Caco-2 (cell line): ENCODE results near the gene COL4A4. TPM values are rescaled to one million over a fixed set of nuclear protein-coding genes. Genes with fewer than 3 reads are reported as not detected.

Experiments used
- BruUV-seq: library from RNA; stranded (reverse); fragments of 400-500 nt; replicated peaks from 2 replicates; lab custom pipeline; 2021; lab: Mats Ljungman, UMichigan
- CTCF ChIA-PET: fragments of 300-600 bp; sonication (Branson Sonifier 250); formaldehyde crosslinking; loops from one replicate; lab custom pipeline; 2022; ENCODE audit warnings: antibody characterized with exemption; lab: Charles Lee
- POLR2A ChIA-PET: fragments of 300-600 bp; sonication (Branson Sonifier 250); formaldehyde crosslinking; loops from one replicate; lab custom pipeline; 2022; ENCODE audit warnings: antibody characterized with exemption; lab: Charles Lee
- DNase-seq, 2 experiments: peaks; one replicate each; pipeline versions ENCODE4 v3.0.0 to v3.0.0-alpha.2; 2020 to 2022
- H3K27me3 ChIP-seq: replicated peaks from 2 replicates; pipeline ENCODE4 v1.6.0; 2011; ENCODE audit warnings: low read length; ENCODE audit not compliant: control insufficient read depth, insufficient read depth
- H3K36me3 ChIP-seq: 2 replicates; pipeline ENCODE4 v1.5.1; 2011; ENCODE audit warnings: low read length; ENCODE audit not compliant: control insufficient read depth, insufficient read depth
- H3K4me1 ChIP-seq: fragments of 250-450 bp; sonication (Bioruptor Pico); 2 replicates; pipeline ENCODE4 v1.5.1; 2020; ENCODE audit warnings: mild to moderate bottlenecking
- H3K4me3 ChIP-seq: 2 replicates; pipeline ENCODE4 v1.5.1; 2011; ENCODE audit warnings: low read depth, mild to moderate bottlenecking, control low read depth, low read length
- H3K9me3 ChIP-seq: fragments of 250-450 bp; sonication (Bioruptor Pico); 2 replicates; pipeline ENCODE4 v1.5.1; 2020; ENCODE audit warnings: mild to moderate bottlenecking, moderate library complexity
- H3K27ac Mint-ChIP-seq: one replicate; pipeline ENCODE4 v1.8.0; 2022; ENCODE audit warnings: mixed read lengths; ENCODE audit not compliant: unreplicated experiment
- H3K27me3 Mint-ChIP-seq: one replicate; pipeline ENCODE4 v1.8.0; 2022; ENCODE audit warnings: mixed read lengths; ENCODE audit not compliant: insufficient read depth, unreplicated experiment
- H3K36me3 Mint-ChIP-seq: one replicate; pipeline ENCODE4 v1.8.0; 2022; ENCODE audit warnings: mild to moderate bottlenecking, mixed read lengths; ENCODE audit not compliant: insufficient read depth, unreplicated experiment
- H3K4me1 Mint-ChIP-seq: one replicate; pipeline ENCODE4 v1.8.0; 2022; ENCODE audit warnings: low read depth, mixed read lengths; ENCODE audit not compliant: unreplicated experiment
- H3K4me3 Mint-ChIP-seq: one replicate; pipeline ENCODE4 v1.8.0; 2022; ENCODE audit warnings: mild to moderate bottlenecking, moderate library complexity, mixed read lengths; ENCODE audit not compliant: unreplicated experiment
- H3K9me3 Mint-ChIP-seq: one replicate; pipeline ENCODE4 v1.8.0; 2022; ENCODE audit warnings: mixed read lengths; ENCODE audit not compliant: unreplicated experiment
- CTCF ChIP-seq, 2 experiments: fragments of 200-600 bp in 1 of 2; IDR thresholded peaks; 1 replicate in 1 of 2; 2 replicates in 1 of 2; pipeline versions ENCODE4 v1.5.1 to v1.8.0; 2011 to 2022; ENCODE audit warnings: antibody characterized with exemption in 1 of 2, control low read depth in 1 of 2, inconsistent platforms in 1 of 2, low read depth in 1 of 2, low read length in 1 of 2, mild to moderate bottlenecking in 1 of 2, moderate library complexity in 1 of 2; ENCODE audit not compliant: insufficient read depth in 1 of 2, severe bottlenecking in 1 of 2, unreplicated experiment in 1 of 2
- intact Hi-C: fragments of 100-400 bp; cut with micrococcal nuclease; formaldehyde crosslinking; loops from one replicate; pipeline ENCODE4 v1.10.0; 2022; ENCODE audit not compliant: unreplicated experiment
- total RNA-seq: library from RNA; stranded (reverse); gene quantifications from 2 replicates; pipeline ENCODE4 v1.2.3, GENCODE V29; 2022

Gene COL4A4
- total RNA-seq, 1 experiment from 2014 or later: 8.7 TPM

- no peak for DNase-seq
- no TSS peak for BruUV-seq
- Histone ChIP-seq H3K4me1 (no peaks in the 10 kb centered on the region), H3K27me3 (no peaks in the 10 kb centered on the region), H3K36me3 (no peaks in the 10 kb centered on the region), H3K9me3 (no peaks in the 10 kb centered on the region), H3K4me3 (no peak overlapping the region)
- no peak overlapping the region for H3K27ac Mint-ChIP-seq
- intact Hi-C loops: no loop called here
- H3K36me3 Mint-ChIP-seq: no peaks in the 10 kb centered on the region
- CTCF ChIA-PET: no interaction called here
- H3K27me3 Mint-ChIP-seq: no peaks in the 10 kb centered on the region
- no peaks in the 10 kb centered on the region for H3K9me3 Mint-ChIP-seq
- H3K4me3 Mint-ChIP-seq: no peak overlapping the region
- POLR2A ChIA-PET: no interaction called here
- no peak for TF ChIP-seq CTCF (IDR thresholded peaks at IDR 0.05; ENCODE audit: insufficient read depth in 1 of 2, low read depth in 1 of 2, low read length in 1 of 2, severe bottlenecking in 1 of 2, unreplicated experiment in 1 of 2)
- H3K4me1 Mint-ChIP-seq: no peaks in the 10 kb centered on the region
Measured at GRCh38 chr2:226994775-226995174, 169.2 kb downstream of the COL4A4 start.

- Mint-ChIP-seq H3K4me1 (no peaks in the 10 kb centered on the region), H3K27me3 (no peaks in the 10 kb centered on the region), H3K9me3 (no peaks in the 10 kb centered on the region), H3K36me3 (no peaks in the 10 kb centered on the region), H3K4me3 (no peak overlapping the region), H3K27ac (no peak overlapping the region)
- H3K36me3 ChIP-seq: no peaks in the 10 kb centered on the region
- intact Hi-C loops: no loop called here
- no peak overlapping the region for H3K4me3 ChIP-seq
- ChIA-PET CTCF (no interaction called here), POLR2A (no interaction called here)
- BruUV-seq: no TSS peak
- H3K27me3 ChIP-seq: no peaks in the 10 kb centered on the region
- no peaks in the 10 kb centered on the region for H3K9me3 ChIP-seq
- DNase-seq: no peak
- H3K4me1 ChIP-seq: no peaks in the 10 kb centered on the region
- TF ChIP-seq CTCF (IDR thresholded peaks at IDR 0.05; ENCODE audit: insufficient read depth in 1 of 2, low read depth in 1 of 2, low read length in 1 of 2, severe bottlenecking in 1 of 2, unreplicated experiment in 1 of 2): no peak
Measured at GRCh38 chr2:226993171-226993570, 170.8 kb downstream of the COL4A4 start.

GRCh38 chr2:226991663-226992062, 172.3 kb downstream of the COL4A4 start:
- no peaks in the 10 kb centered on the region for H3K36me3 ChIP-seq
- BruUV-seq: no TSS peak
- H3K36me3 Mint-ChIP-seq: no peaks in the 10 kb centered on the region
- H3K9me3 Mint-ChIP-seq: no peaks in the 10 kb centered on the region
- DNase-seq: no peak
- H3K4me3 ChIP-seq: no peak overlapping the region
- no peak overlapping the region for H3K27ac Mint-ChIP-seq
- H3K4me1 Mint-ChIP-seq: no peaks in the 10 kb centered on the region
- ChIA-PET POLR2A (no interaction called here), CTCF (no interaction called here)
- intact Hi-C loops: no loop called here
- no peak for TF ChIP-seq CTCF (IDR thresholded peaks at IDR 0.05; ENCODE audit: insufficient read depth in 1 of 2, low read depth in 1 of 2, low read length in 1 of 2, severe bottlenecking in 1 of 2, unreplicated experiment in 1 of 2)
- no peaks in the 10 kb centered on the region for H3K27me3 ChIP-seq
- no peaks in the 10 kb centered on the region for H3K9me3 ChIP-seq
- no peaks in the 10 kb centered on the region for H3K27me3 Mint-ChIP-seq
- H3K4me3 Mint-ChIP-seq: no peak overlapping the region
- no peaks in the 10 kb centered on the region for H3K4me1 ChIP-seq
